ENCODE data around the gene TPCN2. TPM values are rescaled to one million over a fixed set of nuclear protein-coding genes. Genes with fewer than 3 reads are reported as not detected.

The TPCN2 gene
- 40.8 and 84.4 TPM in 2 replicates for total RNA-seq (2011; cell fraction: chromatin; rRNA removed; ENCODE audit: low replicate concordance)
- 45.5 and 52.4 TPM in 2 replicates for total RNA-seq (2011; cell fraction: nucleolus; rRNA removed)
- total RNA-seq (2011; cell fraction: nucleoplasm; rRNA removed) = 44.5 and 47.8 TPM in 2 replicates
- 4.6 and 4.9 TPM in 2 replicates for total RNA-seq (2014; rRNA removed)
- total RNA-seq (2014; rRNA removed; fragmentation: Illumina TruSeq; extraction: Trizol) = 2.3 and 2.8 TPM in 2 replicates
- total RNA-seq (2015; rRNA removed; fragmentation: Illumina TruSeq; extraction: Trizol) = 3.1 and 3.2 TPM in 2 replicates
- total RNA-seq (2021) = 9.2 and 10.2 TPM in 2 replicates
- polyA plus RNA-seq (2011; rRNA removed) = 5.5 and 5.9 TPM in 2 replicates
- polyA plus RNA-seq (2011; cell fraction: cytosol; rRNA removed) = 5.8 TPM in 2 replicates
- 49.5 and 65.9 TPM in 2 replicates for polyA plus RNA-seq (2011; cell fraction: nucleus; rRNA removed)
- 6.3 and 8.7 TPM in 2 replicates for polyA plus RNA-seq (2012)
- 5.0 and 5.7 TPM in 2 replicates for polyA plus RNA-seq (2014; fragmentation: Illumina TruSeq; extraction: Trizol)
- under 1 TPM; 0.66 to 0.82 TPM for polyA plus RNA-seq (2014; fragmentation: Nextera tagmentation; extraction: Ambion mirVana)
- 7.0 and 9.3 TPM in 2 replicates for polyA plus RNA-seq (2014; rRNA removed)
- polyA minus RNA-seq (2011; rRNA and poly(A)+ RNA removed) = 4.1 and 5.0 TPM in 2 replicates
- 6.3 and 6.4 TPM in 2 replicates for polyA minus RNA-seq (2011; cell fraction: cytosol; rRNA and poly(A)+ RNA removed)
- polyA minus RNA-seq (2011; cell fraction: nucleus; rRNA and poly(A)+ RNA removed) = 15.0 and 17.4 TPM in 2 replicates
- Bru-seq, nascent RNA = percentile 49 among the genes with signal in this experiment
- percentile 41 among the genes with signal in this experiment for BruChase-seq, experiment 1, labeled RNA remaining after a 2-hour chase
- percentile 38 among the genes with signal in this experiment for BruChase-seq, experiment 2, labeled RNA remaining after a 6-hour chase
- long read RNA-seq, experiment 1, partial matches to known transcripts = 6 of 28 reads
- long read RNA-seq, experiment 1, other reads (novel, unspliced or antisense) = 20 of 28 reads
- long read RNA-seq, experiment 2, partial matches to known transcripts = 3 of 10 reads
- long read RNA-seq, experiment 2, other reads (novel, unspliced or antisense) = 7 of 10 reads
- long read RNA-seq, experiment 3, partial matches to known transcripts = 1 of 2 reads
- long read RNA-seq, experiment 3, other reads (novel, unspliced or antisense) = 0 of 2 reads

GRCh38 chr11:69048694-69049489, at the start of gene TPCN2:
TPCN2 (plus strand) TSS chr11:69048932; CDS start chr11:69048998, 66 bp downstream.
- intact Hi-C loops (cut with micrococcal nuclease) (no loop called here), in situ Hi-C loops (cut with MboI) (no loop called here)
- H3K27ac ChIP-seq (ENCODE audit: extremely low read depth, low read depth, low read length) = peak within 1 kb of the TSS; percentile 61
- ATAC-seq = peak; percentile 99
- peaks cover 7 to 39% of the 10 kb centered on the region in 2 experiments; a peak in 4 of 5 replicates for H3K4me1 ChIP-seq (replicated peaks in 1 of 2; ENCODE audit: control insufficient read depth in 2 of 2, insufficient read depth in 2 of 2, low read length in 2 of 2)
- H3K36me3 ChIP-seq (ENCODE audit: control insufficient read depth, insufficient read depth, low read length) = no peaks in the 10 kb centered on the region; the same call in 2 of the 3 replicates
- H3K9me3 ChIP-seq (replicated peaks; ENCODE audit: control insufficient read depth, insufficient read depth, low read depth, low read length) = no peaks in the 10 kb centered on the region
- ChIA-PET POLR2A (interaction anchor here (0.9 to 1.0 kb wide), 2 partner anchors 21 to 64 kb away, joined by 3 to 4 read pairs; no protein-coding TSS in a partner anchor), CTCF (ENCODE audit: low intra/inter-chr PET ratio) (no interaction called here)
- DNase-seq (ENCODE audit: extremely low read depth in 1 of 4, low spot score in 3 of 4) = peak; percentile 97 to 100 (median 100)
- WGBS (ENCODE audit: insufficient coverage, low coverage, missing lambda C conversion rate) = 1% methylated on average over 44 of the region's 76 CpGs
- BruUV-seq (replicated peaks) = no TSS peak
- H2AFZ ChIP-seq (ENCODE audit: low read depth, low read length) = peak within 1 kb of the TSS; percentile 96
- FAIRE-seq = peak; percentile 99
- H4K20me1 ChIP-seq (replicated peaks; ENCODE audit: control insufficient read depth, insufficient read depth, low read length) = peaks cover 8% of the 10 kb centered on the region; the same call in 1 of the 2 replicates
- H3K9ac ChIP-seq (ENCODE audit: insufficient read depth in 1 of 2, low read depth in 2 of 2, low read length in 2 of 2) = peak within 1 kb of the TSS; percentile 74 to 91
- H3K4me2 ChIP-seq (ENCODE audit: insufficient read depth, low read length) = peak within 1 kb of the TSS; percentile 76
- peak within 1 kb of the TSS; percentile 92 for H3K4me3 ChIP-seq
- peaks cover 0 to 4% of the 10 kb centered on the region in 2 experiments; a peak in 1 of 5 replicates for H3K27me3 ChIP-seq (ENCODE audit: control insufficient read depth in 2 of 2, insufficient read depth in 2 of 2, low read length in 2 of 2)
- H3K79me2 ChIP-seq (ENCODE audit: control insufficient read depth, insufficient read depth, low read length) = peaks cover 12% of the 10 kb centered on the region
- H3K9me1 ChIP-seq (ENCODE audit: control insufficient read depth, insufficient read depth, low read length) = no peaks in the 10 kb centered on the region
- TF ChIP-seq FIP1L1 (IDR thresholded peaks at IDR 0.05; ENCODE audit: low read depth, low read length, poor library complexity, severe bottlenecking) = peak; percentile 39
- no peak for TF ChIP-seq ZNF175 (CRISPR knock-in tag; IDR thresholded peaks at IDR 0.05; ENCODE audit: low read depth)
- TF ChIP-seq ZFP30 (CRISPR knock-in tag; IDR thresholded peaks at IDR 0.05; ENCODE audit: borderline replicate concordance) = no peak
- peak; percentile 30; the same call in 1 of the 2 replicates for TF ChIP-seq NFE2 (IDR thresholded peaks at IDR 0.05; ENCODE audit: low read depth)
- no peak for TF ChIP-seq MNT (conservative IDR thresholded peaks at IDR 0.05)
- TF ChIP-seq MEF2A (IDR thresholded peaks at IDR 0.05; ENCODE audit: control insufficient read depth, low read depth, low read length) = no peak
- no peak for TF ChIP-seq SMARCE1 (IDR thresholded peaks at IDR 0.05)
- TF ChIP-seq RREB1 (CRISPR knock-in tag; IDR thresholded peaks at IDR 0.05) = 0 out of 2 replicates have a peak, but pooled peaks have one; percentile 30

All from K562 (cell line).